AG08395 (cell line): ENCODE measurements around the gene PHF21A.
"Not testable (repeated sequence)": the region's sequence is repeated elsewhere in the genome, so short reads cannot be mapped to it uniquely, and the experiment has no call there.

Experiments
- DNase-seq: peaks from one replicate; pipeline ENCODE4 v3.0.0; 2012; ENCODE audit warnings: mixed read lengths, low spot score

Gene PHF21A

DNA sequence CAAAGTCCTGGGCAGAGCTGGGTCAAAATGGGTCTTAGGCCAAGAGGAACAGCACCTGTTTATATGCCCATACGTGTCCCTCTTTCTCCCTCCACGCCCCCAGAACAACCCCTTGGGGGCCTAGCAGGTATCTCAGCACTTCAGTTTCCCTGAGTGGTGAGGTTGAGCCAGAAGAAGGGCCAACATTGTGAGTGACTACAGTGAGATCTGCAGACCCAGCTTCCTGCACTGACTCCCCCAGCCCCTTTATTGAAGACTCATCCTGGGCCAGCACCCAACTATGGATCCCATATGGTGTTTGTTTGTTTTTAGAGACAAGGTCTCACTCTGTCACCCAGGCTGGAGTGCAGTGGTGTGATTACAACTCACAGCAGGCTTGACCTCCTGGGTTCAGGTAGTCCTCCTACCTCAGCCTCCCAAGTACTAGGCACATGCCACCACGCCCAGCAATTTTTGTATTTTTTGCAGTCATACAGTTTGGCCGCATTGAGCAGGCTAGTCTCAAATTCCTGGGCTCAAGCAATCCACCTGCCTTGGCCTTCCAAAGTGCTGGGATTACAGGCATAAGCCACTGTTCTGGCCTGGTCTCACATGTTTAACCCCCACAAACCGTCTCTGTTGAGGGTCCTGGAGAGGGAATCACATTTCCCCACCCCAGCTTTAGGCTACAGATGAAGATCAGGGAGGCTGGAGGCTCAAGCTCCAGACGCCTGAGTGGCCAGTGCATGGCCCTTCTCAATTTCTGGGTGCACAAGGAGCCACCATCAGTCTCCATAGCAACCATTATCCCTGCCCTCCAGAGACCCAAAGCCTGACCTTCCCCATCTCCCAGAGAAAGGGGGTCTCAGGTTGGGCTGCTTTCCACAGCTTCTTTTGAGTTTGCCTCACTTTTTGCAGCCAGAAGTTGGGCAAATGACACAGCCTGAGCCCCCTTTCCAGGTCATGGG is 200.4 kb downstream of the PHF21A start:
- no peak for DNase-seq

DNA sequence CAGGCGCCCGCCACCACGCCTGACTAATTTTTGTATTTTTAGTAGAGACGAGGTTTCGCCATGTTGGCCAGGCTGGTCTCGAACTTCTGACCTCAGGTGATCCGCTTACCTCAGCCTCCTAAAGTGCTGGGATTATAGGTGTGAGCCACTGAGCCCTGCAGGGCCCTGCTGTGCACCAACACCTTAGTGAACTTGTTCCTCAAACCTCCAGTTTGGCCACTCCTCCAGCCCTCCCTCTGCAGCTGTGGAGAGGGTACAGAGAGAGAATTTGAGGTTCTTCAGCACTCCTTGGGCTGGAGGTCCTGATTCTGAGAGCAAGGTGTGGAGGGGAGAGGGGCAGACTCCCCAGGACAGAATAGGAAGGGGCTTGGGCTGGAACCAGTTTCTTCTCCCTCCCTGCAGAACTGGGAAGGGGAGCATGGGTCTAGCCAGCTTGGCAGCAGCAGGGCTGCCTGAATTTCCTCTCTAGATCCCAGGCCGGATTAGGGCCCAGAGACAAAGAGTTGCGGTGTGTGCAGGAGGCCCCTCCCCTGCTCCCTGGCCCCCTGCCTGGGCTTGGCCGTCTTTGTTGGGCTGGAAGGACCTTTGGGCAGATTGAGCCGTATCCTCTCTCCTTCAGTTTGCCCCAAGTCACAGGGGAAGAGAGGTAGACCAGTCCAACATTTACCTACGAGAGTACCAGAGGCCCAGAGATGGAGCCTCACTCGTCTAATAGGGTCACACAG is 201.3 kb downstream of the PHF21A start:
- no peak for DNase-seq

DNA sequence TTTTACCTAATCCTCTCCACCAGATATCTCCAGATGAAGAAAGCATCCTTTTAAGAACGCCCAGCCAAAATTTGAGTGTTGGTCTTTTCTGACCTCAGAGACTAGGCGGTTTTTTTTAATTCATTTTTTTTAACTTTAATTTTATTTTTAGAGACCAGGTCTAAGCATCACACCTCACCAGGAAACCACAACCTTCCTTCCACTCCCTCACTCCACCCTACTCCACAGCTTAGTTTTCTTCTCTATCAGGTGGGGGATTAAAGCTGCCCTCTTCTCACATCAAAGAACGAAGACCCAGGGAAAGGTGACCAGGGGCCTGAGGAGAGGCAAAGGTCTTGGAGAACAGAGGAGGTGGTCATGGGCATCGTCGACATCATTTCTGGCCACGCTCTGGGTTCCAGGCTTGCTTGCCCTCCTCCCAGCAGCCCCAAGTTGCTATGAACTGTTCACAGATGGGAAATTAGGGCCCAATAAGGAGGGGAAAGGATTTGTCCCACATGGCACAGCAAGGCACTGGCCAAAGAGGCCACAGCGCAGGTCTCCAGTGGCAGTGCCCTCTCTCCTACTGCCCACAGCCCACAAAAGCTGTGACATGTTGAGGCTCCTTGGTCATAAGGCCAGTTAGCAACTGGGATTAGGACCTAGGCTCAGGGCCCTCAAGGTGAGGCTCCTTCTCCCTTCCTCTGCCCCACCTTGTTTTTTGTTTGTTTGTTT is 202.1 kb downstream of the PHF21A start:
- no peak for DNase-seq

DNA sequence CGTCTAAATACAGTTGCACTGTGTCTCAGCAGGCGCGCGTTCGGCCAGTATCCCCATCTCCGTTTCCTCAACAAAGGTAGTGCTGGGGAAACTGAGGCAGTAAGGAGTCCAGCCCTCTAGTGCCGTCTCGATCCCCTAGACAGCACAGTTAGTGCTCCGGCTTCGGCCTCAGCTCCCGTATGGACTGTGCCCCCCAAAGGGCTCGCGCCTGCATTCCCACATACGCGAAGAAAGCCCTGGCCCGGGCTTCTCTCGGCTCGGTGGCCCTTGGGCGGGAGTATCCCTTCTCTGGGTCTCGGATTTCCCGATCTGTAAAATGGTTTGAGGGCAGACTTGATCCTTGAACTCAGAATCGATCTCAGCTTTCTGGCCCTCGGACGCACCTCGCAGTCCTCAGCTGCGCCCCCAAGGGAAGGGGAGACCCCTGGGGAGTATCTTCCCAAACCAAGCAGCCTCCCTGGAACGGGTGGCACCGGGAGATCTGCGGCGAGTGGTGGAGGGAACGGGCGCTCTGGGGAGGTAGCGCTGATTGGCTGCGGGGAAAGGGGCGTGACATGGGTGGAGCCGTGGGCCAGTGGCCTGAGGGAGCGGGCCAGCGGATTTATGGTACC is 202.8 kb downstream of the PHF21A start:
- DNase-seq = peak; percentile 94

DNA sequence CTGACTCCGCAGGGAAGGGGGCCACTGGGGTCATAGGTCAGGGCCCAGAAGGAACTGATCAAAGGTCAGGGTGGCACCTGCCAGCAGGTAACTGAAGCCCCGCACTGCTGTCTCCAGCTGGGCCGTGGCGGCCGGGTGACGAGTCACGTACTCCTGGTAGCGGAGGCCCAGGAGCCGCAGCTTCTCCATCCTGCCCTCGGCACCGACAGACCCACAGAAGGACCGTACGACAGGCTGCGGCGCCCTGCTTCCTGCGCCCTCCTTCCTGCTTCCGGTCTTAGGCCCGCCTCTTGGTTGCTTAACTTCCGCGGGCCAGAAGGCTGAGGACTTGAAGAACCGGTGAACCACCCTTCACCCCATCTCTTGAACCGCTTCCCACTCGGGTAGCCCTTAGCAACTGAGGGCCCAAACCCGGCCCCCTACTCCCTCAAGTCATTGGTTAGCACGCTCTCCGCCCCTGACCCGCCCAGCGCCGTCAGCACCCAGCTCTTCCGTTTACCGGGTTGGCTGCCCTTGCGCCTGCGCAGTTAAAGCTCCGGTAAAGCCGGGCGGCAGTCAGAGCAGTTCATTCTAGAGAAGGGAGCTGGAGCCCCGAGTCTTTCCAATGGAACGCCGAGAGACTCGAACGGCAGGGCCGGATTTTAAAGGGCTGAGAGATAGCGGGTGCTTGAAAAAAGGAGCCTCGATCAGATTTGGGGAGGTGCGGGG is 203.5 kb downstream of the PHF21A start, which contains the start of gene PEX16:
Gene PEX16, minus strand, starts transcription at position 255 of the 708 bp plus-strand sequence. Its CDS starts 66 bp downstream, at position 189.
- DNase-seq = peak; percentile 99

DNA sequence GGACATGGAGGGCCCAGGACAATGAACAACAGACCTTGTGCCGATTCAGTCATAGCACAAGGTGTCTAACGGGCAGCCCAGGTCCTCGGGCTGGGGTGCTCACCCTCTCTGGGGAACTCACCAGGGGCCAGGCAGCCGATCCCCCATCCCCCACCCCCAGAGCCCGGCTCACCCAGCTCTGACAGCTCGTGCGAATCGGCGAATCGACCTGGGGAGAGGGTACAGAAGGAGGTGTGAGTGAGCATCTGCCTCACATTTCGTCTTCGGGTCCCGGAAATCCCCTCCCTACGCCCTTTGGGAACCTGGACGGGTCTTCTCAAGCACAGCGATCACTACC is 204.0 kb downstream of the PHF21A start:
- no peak for DNase-seq

DNA sequence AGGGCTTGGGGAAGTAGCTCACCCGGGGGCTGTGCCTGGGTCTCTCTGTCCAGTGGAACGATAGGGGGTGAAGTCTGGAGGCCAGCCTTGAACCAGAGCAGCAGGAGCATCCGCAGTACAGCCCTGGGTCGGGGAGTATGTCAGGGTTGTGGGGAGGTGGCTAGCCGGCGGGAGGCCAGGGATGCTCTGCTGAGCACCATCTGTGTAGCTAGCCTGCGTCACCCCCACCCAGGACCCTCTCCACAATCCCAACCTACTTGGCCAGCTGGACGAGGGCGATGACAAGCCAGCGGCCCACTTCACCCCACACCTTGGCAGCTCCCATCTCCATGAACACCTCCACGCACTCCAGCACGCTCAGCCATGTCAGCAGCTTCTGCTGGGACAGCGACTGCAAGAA is 205.8 kb downstream of the PHF21A start:
- no peak for DNase-seq

DNA sequence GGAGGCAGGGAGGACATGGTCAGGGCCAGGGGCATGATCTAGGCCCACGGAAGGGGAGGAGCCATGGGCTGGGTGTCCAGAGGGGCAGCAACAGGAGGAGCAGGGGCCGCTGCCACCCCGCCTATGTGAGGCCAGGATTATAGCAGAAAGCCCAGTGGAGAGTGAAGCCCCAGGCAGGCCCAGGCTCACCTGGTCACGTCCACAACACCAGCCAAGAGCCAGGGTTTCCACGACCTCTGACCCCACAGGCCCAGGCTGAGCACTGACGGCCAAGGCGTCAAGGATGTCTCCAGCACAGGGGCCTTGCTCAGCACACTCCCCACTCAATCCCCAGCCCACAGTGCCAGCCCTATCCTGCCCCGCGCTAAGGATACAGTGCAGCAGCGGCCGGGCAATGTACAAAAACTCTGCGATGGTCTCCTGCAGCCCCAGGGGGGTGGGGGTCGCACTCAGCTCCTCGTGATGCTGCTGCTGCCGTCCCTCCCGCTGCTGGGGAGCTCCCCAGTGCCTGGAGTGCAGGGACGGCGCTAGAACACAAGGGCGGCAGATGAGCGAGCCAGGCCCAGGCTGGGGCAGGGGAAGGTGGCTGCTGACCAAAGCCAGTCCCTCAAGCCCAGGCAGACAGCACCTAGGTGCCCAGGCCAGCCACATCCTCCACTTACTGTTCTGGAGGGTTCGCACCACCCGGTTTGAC is 207.2 kb downstream of the PHF21A start:
- DNase-seq = no peak

DNA sequence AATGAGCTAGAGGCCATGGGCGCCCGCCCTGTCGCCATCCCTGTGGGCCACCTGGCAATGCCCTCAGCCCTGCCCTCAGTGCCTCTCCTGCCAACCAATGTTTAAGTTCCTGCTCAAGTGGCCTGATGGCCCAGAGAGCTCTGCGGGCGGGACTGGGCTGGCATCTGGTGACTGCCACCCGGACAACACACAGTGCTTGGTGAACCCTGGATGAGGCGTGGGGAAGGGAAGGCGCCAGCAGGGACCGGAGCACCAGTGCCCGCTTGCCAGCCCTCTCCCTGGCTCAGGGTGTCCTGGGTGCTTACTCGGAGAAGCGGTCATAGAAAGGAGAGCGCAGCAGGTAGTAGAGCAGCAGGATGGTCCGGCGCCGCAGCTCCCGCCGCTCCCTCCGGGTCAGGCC is 207.7 kb downstream of the PHF21A start:
- no peak for DNase-seq

DNA sequence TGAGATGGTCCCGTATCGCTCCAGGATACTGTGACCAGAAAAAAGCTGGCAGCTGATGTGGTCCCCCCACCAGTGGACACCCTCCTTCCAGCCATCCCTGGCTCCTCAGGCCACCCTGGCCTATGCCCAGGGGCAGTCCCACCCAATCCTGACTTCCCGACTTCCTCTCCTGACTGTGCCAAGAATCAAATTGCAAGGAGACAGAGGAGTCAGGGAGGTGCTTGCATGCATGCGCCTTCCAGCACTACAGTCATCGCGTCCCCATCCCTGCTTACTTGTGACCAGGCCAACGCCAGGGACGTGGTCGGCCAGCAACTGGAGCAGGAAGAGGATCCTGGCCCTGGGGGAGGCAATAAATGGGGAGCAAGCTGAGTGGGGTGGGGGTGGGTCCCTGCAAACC is 210.6 kb downstream of the PHF21A start:
- no peak for DNase-seq

DNA sequence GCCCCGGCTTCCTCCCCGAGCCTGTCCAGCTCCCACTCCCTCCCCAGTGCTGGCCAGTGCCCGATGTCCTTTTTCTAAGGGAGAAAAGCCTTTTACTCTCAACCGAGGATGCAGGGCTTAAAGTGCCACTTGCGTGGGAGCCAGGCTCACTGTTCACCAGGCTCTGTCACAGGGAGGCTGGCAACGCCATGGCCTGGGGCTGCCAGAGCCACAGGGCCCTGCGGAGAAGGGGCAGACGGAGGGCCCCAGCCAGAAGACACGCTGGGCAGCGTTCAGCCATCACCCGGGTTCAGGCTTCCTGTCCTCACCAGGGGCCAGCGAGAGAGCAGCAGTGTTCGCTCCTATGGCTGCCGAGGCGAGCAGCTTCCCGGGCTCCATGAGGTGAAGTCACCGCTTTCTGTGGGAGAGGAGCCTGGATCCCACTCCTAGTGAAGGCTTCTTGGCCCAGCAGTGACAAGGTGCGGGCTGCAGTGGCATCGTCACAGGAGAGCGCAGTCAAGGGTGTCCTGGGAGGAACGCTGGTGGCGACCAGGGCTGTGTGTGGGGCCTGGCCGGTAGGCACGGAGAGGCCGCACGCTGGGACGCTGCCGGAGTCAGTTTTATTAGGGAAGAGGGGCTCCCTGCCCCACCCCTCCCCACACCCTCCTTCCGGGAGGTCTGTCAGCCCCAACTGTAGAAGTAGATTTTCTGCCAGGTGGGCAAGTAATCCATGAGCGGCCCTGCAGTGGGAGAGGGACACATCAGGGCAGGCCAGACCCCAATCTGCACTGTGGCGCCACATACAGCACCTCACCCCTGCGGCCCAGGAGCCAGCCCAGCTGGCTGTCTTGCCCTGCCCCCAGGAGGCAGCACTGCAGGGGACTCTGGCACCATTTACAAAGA is 211.4 kb downstream of the PHF21A start:
- DNase-seq = no peak

DNA sequence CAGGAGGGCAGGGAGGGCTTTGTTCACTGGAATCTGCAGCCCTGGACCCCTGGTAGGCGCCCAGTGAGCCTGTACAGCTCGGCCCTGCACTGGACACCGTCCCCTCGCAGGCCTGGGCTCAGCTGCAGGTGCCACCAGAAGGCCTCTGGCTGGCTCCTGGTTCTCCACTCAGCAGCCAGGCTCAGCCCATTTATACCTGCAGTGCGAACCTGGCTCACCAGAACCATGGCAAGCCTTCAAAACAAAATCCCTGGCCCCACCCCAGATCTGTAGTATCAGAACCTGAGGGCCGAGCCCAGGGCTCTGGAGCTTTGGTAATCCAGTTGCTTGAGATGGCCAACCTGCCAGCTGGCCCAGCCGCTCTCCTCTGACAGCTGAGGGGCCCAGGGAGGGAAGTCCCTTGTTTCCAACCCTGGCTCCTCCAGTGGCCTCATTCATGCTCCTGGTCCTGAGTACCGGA is 213.3 kb downstream of the PHF21A start:
- DNase-seq = no peak

DNA sequence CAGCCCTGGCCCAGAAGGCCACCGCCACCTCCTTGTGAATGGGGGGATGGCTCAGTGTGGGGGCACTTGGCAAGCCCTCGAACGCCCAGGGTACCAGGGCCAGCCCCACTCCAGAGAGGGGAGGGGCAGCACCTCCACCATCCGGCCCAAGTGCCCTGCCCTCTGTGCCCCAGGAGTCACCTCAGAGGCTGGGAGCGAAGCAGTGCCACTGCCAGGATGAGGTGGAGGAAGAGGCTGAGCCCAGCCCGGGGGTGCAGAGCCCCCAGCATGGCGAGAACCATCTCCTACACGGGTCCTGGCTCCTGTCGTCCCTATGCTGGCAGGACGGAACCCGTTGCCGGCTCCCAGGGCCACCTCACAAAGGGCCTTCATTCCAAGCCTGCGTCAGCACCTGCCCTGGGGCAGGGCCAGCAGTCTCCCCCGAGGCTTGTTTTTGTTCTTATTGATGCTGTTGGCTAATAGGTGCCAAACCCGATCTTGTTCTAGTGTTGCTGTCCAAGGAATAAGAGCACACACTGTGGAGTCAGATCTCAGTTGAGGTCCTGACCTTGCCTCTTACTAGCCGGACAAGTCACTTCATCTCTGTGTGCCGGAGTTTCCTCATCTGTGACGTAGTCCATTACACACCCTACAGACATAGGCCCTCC is 214.2 kb downstream of the PHF21A start, which contains the start of gene FREY1:
Gene FREY1, minus strand, starts transcription at position 307 of the 647 bp plus-strand sequence. Its CDS starts 26 bp downstream, at position 281.
- no peak for DNase-seq

DNA sequence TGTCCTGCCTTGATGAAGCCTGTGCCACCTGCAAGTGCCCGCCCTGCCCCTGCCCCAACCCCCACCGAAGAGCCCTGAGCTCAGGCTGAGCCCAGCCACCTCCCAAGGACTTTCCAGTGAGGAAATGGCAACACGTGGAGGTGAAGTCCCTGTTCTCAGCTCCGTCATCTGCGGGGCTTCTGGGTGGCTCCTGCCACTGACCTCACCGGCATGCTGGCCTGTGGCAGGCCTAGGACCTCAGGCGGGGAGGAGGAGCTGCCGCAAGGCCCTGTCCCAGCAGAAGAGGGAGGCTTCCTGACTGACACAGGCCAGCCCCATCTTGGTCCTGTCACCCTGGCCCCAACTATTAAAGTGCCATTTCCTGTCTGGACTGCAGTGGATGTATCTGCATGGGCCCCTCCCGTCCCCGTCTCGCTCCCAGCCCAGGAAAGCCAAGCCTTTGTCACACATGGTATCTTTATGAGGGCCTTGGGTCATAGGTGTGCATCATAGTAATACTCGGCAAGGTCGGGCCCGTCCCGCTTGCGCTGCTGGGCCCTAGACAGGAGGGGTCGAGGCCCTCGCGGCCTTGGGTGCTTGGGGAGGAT is 215.1 kb downstream of the PHF21A start:
- DNase-seq = no peak

DNA sequence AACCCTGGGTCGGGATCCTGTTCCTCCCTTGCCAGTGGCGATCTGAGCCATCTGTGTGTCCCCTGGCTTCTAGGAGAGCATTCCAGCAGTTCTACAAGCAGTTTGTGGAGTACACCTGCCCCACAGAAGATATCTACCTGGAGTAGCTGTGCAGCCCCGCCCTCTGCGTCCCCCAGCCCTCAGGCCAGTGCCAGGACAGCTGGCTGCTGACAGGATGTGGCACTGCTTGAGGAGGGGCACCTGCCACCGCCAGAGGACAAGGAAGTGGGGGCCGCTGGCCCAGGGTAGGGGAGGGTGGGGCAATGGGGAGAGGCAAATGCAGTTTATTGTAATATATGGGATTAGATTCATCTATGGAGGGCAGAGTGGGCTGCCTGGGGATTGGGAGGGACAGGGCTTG is 215.7 kb downstream of the PHF21A start:
- DNase-seq = not testable (repeated sequence)

DNA sequence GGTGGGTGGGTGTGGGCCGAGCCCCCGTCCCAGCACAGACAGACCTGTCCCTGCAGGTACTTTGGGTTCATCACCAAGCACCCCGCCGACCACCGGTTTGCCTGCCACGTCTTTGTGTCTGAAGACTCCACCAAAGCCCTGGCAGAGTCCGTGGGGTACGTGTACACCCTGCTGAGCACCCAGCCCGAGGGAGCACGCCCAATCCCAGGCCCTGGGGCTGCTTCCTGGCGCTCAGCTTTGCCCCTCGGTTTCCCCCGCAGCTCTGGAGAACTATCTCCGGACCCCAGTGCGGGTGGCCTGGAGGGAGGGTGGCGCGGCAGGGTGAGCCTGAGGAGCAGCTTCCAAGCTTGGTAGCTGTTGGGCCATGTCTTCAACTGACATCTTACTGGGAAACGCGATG is 216.2 kb downstream of the PHF21A start:
- DNase-seq = no peak

DNA sequence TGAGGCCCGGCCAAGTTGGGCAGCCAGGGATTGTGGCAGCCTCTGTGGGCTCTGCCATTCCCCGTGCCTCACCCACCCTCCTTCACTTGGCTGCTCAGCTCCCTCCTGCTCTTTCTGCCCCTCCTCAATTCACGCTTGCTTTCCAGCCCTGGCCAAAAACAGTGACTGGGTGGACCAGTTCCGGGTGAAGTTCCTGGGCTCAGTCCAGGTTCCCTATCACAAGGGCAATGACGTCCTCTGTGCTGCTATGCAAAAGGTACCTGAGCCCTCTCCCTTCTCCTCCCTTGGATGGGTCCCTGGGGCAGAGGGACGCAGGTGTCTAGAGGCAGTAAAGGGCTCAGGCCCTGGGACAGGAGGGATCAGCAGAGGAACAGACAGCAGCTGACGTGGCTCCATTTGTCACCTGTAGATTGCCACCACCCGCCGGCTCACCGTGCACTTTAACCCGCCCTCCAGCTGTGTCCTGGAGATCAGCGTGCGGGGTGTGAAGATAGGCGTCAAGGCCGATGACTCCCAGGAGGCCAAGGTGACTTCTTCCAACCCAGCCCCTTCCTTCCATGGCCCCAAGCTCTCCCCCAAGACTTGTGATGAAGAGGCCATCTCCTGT is 216.8 kb downstream of the PHF21A start:
- no peak for DNase-seq
